Right lung (tissue), 5 donors: ENCODE results near the gene CALM1. TPM values are rescaled to one million over a fixed set of nuclear protein-coding genes. Genes with fewer than 3 reads are reported as not detected.

Source experiments
- polyA plus RNA-seq, 5 donors: library from polyadenylated mRNA; unstranded; fragments of 120-200 nt; gene quantifications; one replicate each; pipeline versions ENCODE4 v1.2.1 to v1.2.3, GENCODE V29; 2013; ENCODE audit warnings: inconsistent platforms in 1 of 5, low replicate concordance in 1 of 5; ENCODE audit not compliant: insufficient read length in 5 of 5, insufficient read depth in 1 of 5

CALM1 gene
- polyA plus RNA-seq, 5 donors: 610 to 872 (median 646) TPM

Other genes starting within 250 kb of the CALM1 start
- gene PSMC1, start 140.5 kb upstream of the CALM1 start, polyA plus RNA-seq: 100 to 1,000 TPM in 4 of 5 donors, 10 to 100 TPM in 1; 98.9 to 143 (median 123) TPM
- 10 to 100 TPM; 17.4 to 24.7 (median 20.0) TPM for gene NRDE2, start 65.1 kb upstream of the CALM1 start, polyA plus RNA-seq